Loucy (cell line): ENCODE results near the gene RAB8B.

Source experiments
- H2AFZ ChIP-seq: fragments of 200-600 bp; sonication (generic); 2 replicates; pipeline ENCODE4 v1.6.0; 2016; ENCODE audit warnings: antibody characterized with exemption, mild to moderate bottlenecking, low read length, moderate library complexity
- H3F3A ChIP-seq: fragments of 200-600 bp; 2 replicates; pipeline ENCODE4 v1.6.0; 2016; ENCODE audit warnings: antibody characterized with exemption, low read depth, mild to moderate bottlenecking
- H3K27me3 ChIP-seq: fragments of 200-600 bp; sonication (generic); 2 replicates; pipeline ENCODE4 v1.6.1; 2014; ENCODE audit warnings: low read length, mild to moderate bottlenecking; ENCODE audit not compliant: insufficient read depth, poor library complexity, severe bottlenecking
- H3K36me3 ChIP-seq: fragments of 200-600 bp; sonication (generic); 2 replicates; pipeline ENCODE4 v1.6.1; 2016; ENCODE audit warnings: low read length; ENCODE audit not compliant: insufficient read depth
- H3K4me1 ChIP-seq: fragments of 200-600 bp; sonication (generic); 2 replicates; pipeline ENCODE4 v1.5.1; 2014; ENCODE audit warnings: low read length, mild to moderate bottlenecking; ENCODE audit not compliant: insufficient read depth, poor library complexity, severe bottlenecking
- H3K4me2 ChIP-seq: fragments of 200-600 bp; sonication (generic); 2 replicates; pipeline ENCODE4 v1.6.0; 2014; ENCODE audit warnings: antibody characterized with exemption, low read length, low read depth, mild to moderate bottlenecking; ENCODE audit not compliant: poor library complexity, severe bottlenecking
- H3K4me3 ChIP-seq: fragments of 200-600 bp; sonication (generic); 2 replicates; pipeline ENCODE4 v1.5.1; 2014; ENCODE audit warnings: low read length, mild to moderate bottlenecking, mixed read lengths; ENCODE audit not compliant: poor library complexity, severe bottlenecking
- H3K79me2 ChIP-seq: fragments of 200-600 bp; sonication (generic); 2 replicates; pipeline ENCODE4 v1.6.1; 2014; ENCODE audit warnings: low read length; ENCODE audit not compliant: insufficient read depth
- H3K9ac ChIP-seq: fragments of 200-600 bp; sonication (generic); 2 replicates; pipeline ENCODE4 v1.6.0; 2014; ENCODE audit warnings: mild to moderate bottlenecking, low read depth, low read length, moderate library complexity; ENCODE audit not compliant: poor library complexity, severe bottlenecking
- H3K9me2 ChIP-seq: fragments of 200-600 bp; sonication (generic); replicated peaks from 2 replicates; pipeline ENCODE4 v1.6.1; 2016; ENCODE audit warnings: low read depth, low read length, mixed read lengths
- H3K9me3 ChIP-seq: fragments of 200-600 bp; sonication (generic); 2 replicates; pipeline ENCODE4 v1.6.1; 2014; ENCODE audit warnings: mild to moderate bottlenecking, antibody characterized with exemption, low read length, low read depth; ENCODE audit not compliant: insufficient read depth
- H4K20me1 ChIP-seq: fragments of 200-600 bp; sonication (generic); 2 replicates; pipeline ENCODE4 v1.6.0; 2014; ENCODE audit warnings: antibody characterized with exemption, low read length, mild to moderate bottlenecking; ENCODE audit not compliant: insufficient read depth, poor library complexity, severe bottlenecking
- CTCF ChIP-seq: fragments of 200-600 bp; sonication (generic); conservative IDR thresholded peaks from 2 replicates; pipeline ENCODE4 v1.5.1; 2014; ENCODE audit warnings: mild to moderate bottlenecking, antibody characterized with exemption, low read length
- EZH2phosphoT487 ChIP-seq: fragments of 200-600 bp; IDR thresholded peaks from 2 replicates; pipeline ENCODE4 v1.6.1; 2018; ENCODE audit warnings: antibody characterized with exemption, mild to moderate bottlenecking, moderate library complexity, borderline replicate concordance

RAB8B gene

GRCh38 chr15:63165166-63165859 lies 24.1 kb upstream of the RAB8B start:
- Histone ChIP-seq H4K20me1 (no peaks in the 10 kb centered on the region), H3K27me3 (no peaks in the 10 kb centered on the region), H3K4me3 (no peak overlapping the region), H3K79me2 (no peaks in the 10 kb centered on the region), H3K9me2 (no peaks in the 10 kb centered on the region), H2AFZ (no peak overlapping the region), H3K9ac (no peak overlapping the region), H3K9me3 (no peaks in the 10 kb centered on the region), H3F3A (no peaks in the 10 kb centered on the region), H3K36me3 (no peaks in the 10 kb centered on the region), H3K4me1 (peaks cover 6% of the 10 kb centered on the region), H3K4me2 (no peak overlapping the region)
- TF ChIP-seq CTCF, result no peak
- TF ChIP-seq EZH2phosphoT487, result no peak

GRCh38 chr15:63166219-63166618 lies 23.2 kb upstream of the RAB8B start:
- Histone ChIP-seq H3K36me3 (no peaks in the 10 kb centered on the region), H3K9ac (no peak overlapping the region), H3K4me1 (peaks cover 6% of the 10 kb centered on the region), H3K79me2 (no peaks in the 10 kb centered on the region), H4K20me1 (no peaks in the 10 kb centered on the region), H3K27me3 (no peaks in the 10 kb centered on the region), H2AFZ (peak overlapping the region; percentile 85), H3K4me3 (no peak overlapping the region), H3K9me2 (no peaks in the 10 kb centered on the region), H3F3A (no peaks in the 10 kb centered on the region), H3K4me2 (peak overlapping the region; percentile 31), H3K9me3 (no peaks in the 10 kb centered on the region)
- TF ChIP-seq EZH2phosphoT487, result no peak
- peak; percentile 70 for TF ChIP-seq CTCF

GRCh38 chr15:63169788-63170187 lies 19.6 kb upstream of the RAB8B start:
- Histone ChIP-seq H3F3A (no peaks in the 10 kb centered on the region), H4K20me1 (no peaks in the 10 kb centered on the region), H3K27me3 (no peaks in the 10 kb centered on the region), H3K4me3 (no peak overlapping the region), H3K9me2 (no peaks in the 10 kb centered on the region), H3K79me2 (no peaks in the 10 kb centered on the region), H3K4me1 (peaks cover 6% of the 10 kb centered on the region), H3K36me3 (no peaks in the 10 kb centered on the region), H3K9ac (no peak overlapping the region), H3K9me3 (no peaks in the 10 kb centered on the region), H2AFZ (peak overlapping the region; percentile 32; the same call in 1 of the 2 replicates), H3K4me2 (no peak overlapping the region)
- no peak for TF ChIP-seq EZH2phosphoT487

- H3K4me1 ChIP-seq, result no peaks in the 10 kb centered on the region
- no peaks in the 10 kb centered on the region for H3K36me3 ChIP-seq
- TF ChIP-seq CTCF, result no peak
- TF ChIP-seq EZH2phosphoT487, result no peak
- no peaks in the 10 kb centered on the region for H3K79me2 ChIP-seq
- H3K9ac ChIP-seq, result no peak overlapping the region
- no peak overlapping the region for H2AFZ ChIP-seq
- no peaks in the 10 kb centered on the region for H4K20me1 ChIP-seq
- no peaks in the 10 kb centered on the region for H3K9me3 ChIP-seq
- H3K9me2 ChIP-seq, result no peaks in the 10 kb centered on the region
- H3K4me2 ChIP-seq, result no peak overlapping the region
- no peaks in the 10 kb centered on the region for H3F3A ChIP-seq
- H3K27me3 ChIP-seq, result no peaks in the 10 kb centered on the region
- no peak overlapping the region for H3K4me3 ChIP-seq
Measured at GRCh38 chr15:63172376-63172775, 17.0 kb upstream of the RAB8B start.
